ENCODE data around the gene INSYN2B.

GRCh38 chr5:169970339-169970738, 10.0 kb downstream of the INSYN2B start:
- TF ChIP-seq CTCF (IDR thresholded peaks at IDR 0.05) (no peak), POLR2A (IDR thresholded peaks at IDR 0.05) (no peak)

All from gastroesophageal sphincter (tissue), 3 donors.